Glutamatergic neuron (in vitro differentiated cells): ENCODE results near the gene FAM222B. TPM values are rescaled to one million over a fixed set of nuclear protein-coding genes. Genes with fewer than 3 reads are reported as not detected.
"Not testable (repeated sequence)": the region's sequence is repeated elsewhere in the genome, so short reads cannot be mapped to it uniquely, and the experiment has no call there.

ENCODE experiments used
- DNase-seq: peaks from one replicate; pipeline ENCODE4 v3.0.0; 2022
- H3K27ac Mint-ChIP-seq: one replicate; pipeline ENCODE4 v1.8.0; 2020; ENCODE audit warnings: mild to moderate bottlenecking, mixed read lengths, inconsistent platforms; ENCODE audit not compliant: unreplicated experiment
- H3K27me3 Mint-ChIP-seq: one replicate; pipeline ENCODE4 v1.8.0; 2020; ENCODE audit warnings: mild to moderate bottlenecking, moderate library complexity, mixed read lengths, inconsistent platforms; ENCODE audit not compliant: unreplicated experiment
- H3K36me3 Mint-ChIP-seq: one replicate; pipeline ENCODE4 v1.8.0; 2020; ENCODE audit warnings: mild to moderate bottlenecking, mixed read lengths, inconsistent platforms; ENCODE audit not compliant: unreplicated experiment
- H3K4me1 Mint-ChIP-seq: one replicate; pipeline ENCODE4 v1.8.0; 2020; ENCODE audit warnings: mild to moderate bottlenecking, low read depth, mixed read lengths, inconsistent platforms; ENCODE audit not compliant: unreplicated experiment
- H3K4me3 Mint-ChIP-seq: one replicate; pipeline ENCODE4 v1.8.0; 2020; ENCODE audit warnings: mild to moderate bottlenecking, mixed read lengths, inconsistent platforms; ENCODE audit not compliant: unreplicated experiment
- H3K9me3 Mint-ChIP-seq: one replicate; pipeline ENCODE4 v1.8.0; 2020; ENCODE audit warnings: mild to moderate bottlenecking, moderate library complexity, mixed read lengths, inconsistent platforms; ENCODE audit not compliant: unreplicated experiment
- total RNA-seq: library from RNA; stranded (reverse); fragmentation: NEBNext Ultra II Directional; extraction: Animal tissue kit (Norgen Biotek cat#: 25700); gene quantifications from one replicate; pipeline ENCODE4 v1.2.1, GENCODE V29; 2021; ENCODE audit not compliant: unreplicated experiment
- TF ChIP-seq, protein P1 (sequence below): fragments of 200-600 bp; sonication (generic); IDR thresholded peaks from one replicate; pipeline ENCODE4 v1.5.0; 2021; ENCODE audit not compliant: partially characterized antibody, unreplicated experiment

The FAM222B gene
- total RNA-seq, 1 donor from 2014 or later, result 44.0 TPM

DNA sequence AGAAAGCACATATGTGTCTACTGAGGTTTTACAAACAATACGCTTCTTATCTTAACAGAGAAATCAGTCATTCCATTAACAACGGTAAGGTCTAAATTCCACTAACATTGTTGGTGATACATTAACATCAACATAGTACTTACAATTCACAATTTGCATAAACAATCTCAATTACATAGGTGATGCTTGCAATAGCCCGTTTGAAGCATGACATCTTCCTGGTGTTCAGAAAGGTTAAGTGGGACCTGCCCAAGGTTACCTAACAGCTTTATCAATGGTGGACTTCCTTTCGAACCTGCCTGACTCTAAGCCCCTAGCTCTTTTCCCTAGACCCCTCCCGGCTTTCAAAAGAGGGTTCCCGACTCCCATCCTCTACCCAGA, 699 bp downstream of the FAM222B start:
- Mint-ChIP-seq H3K4me3 (peak overlapping the region; percentile 95), H3K27ac (peak overlapping the region; percentile 89), H3K9me3 (peaks cover 4% of the 10 kb centered on the region), H3K4me1 (peaks cover 4% of the 10 kb centered on the region), H3K36me3 (no peaks in the 10 kb centered on the region), H3K27me3 (no peaks in the 10 kb centered on the region)
- no peak for DNase-seq
- TF ChIP-seq, protein P1, sequence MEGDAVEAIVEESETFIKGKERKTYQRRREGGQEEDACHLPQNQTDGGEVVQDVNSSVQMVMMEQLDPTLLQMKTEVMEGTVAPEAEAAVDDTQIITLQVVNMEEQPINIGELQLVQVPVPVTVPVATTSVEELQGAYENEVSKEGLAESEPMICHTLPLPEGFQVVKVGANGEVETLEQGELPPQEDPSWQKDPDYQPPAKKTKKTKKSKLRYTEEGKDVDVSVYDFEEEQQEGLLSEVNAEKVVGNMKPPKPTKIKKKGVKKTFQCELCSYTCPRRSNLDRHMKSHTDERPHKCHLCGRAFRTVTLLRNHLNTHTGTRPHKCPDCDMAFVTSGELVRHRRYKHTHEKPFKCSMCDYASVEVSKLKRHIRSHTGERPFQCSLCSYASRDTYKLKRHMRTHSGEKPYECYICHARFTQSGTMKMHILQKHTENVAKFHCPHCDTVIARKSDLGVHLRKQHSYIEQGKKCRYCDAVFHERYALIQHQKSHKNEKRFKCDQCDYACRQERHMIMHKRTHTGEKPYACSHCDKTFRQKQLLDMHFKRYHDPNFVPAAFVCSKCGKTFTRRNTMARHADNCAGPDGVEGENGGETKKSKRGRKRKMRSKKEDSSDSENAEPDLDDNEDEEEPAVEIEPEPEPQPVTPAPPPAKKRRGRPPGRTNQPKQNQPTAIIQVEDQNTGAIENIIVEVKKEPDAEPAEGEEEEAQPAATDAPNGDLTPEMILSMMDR, result no peak

DNA sequence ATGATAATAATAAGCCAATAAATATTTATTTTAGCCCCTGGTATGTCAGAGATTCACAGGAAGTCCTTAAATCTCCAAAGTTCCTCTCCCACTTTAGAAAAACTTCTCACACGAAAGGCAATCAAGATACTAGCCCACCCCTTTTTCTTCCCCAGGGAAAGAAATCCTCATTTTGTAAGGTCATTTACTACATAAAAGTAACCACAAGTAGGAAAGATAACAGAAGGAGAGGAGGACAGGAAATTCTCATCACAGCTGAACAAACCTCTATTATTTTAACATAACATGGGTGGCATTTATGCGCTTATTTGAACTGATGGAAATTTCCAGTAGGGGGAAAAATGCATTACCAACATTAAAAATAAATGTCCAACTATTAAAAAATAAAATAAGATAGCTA, 3.4 kb downstream of the FAM222B start:
- no peak overlapping the region for H3K4me3 Mint-ChIP-seq
- no peak overlapping the region for H3K27ac Mint-ChIP-seq
- no peaks in the 10 kb centered on the region for H3K36me3 Mint-ChIP-seq
- H3K4me1 Mint-ChIP-seq, result peaks cover 4% of the 10 kb centered on the region
- no peaks in the 10 kb centered on the region for H3K27me3 Mint-ChIP-seq
- H3K9me3 Mint-ChIP-seq, result peaks cover 4% of the 10 kb centered on the region
- TF ChIP-seq, protein P1, result no peak
- no peak for DNase-seq

- H3K27ac Mint-ChIP-seq, DNase-seq, H3K4me3 Mint-ChIP-seq, H3K27me3 Mint-ChIP-seq, H3K9me3 Mint-ChIP-seq, H3K4me1 Mint-ChIP-seq, H3K36me3 Mint-ChIP-seq: not testable (repeated sequence)
Measured at GRCh38 chr17:28836541-28836940, 6.0 kb downstream of the FAM222B start.

- H3K4me3 Mint-ChIP-seq, result no peak overlapping the region
- TF ChIP-seq, protein P1, result no peak
- DNase-seq, result no peak
- H3K27me3 Mint-ChIP-seq, result no peaks in the 10 kb centered on the region
- H3K27ac Mint-ChIP-seq, result no peak overlapping the region
- no peaks in the 10 kb centered on the region for H3K36me3 Mint-ChIP-seq
- H3K9me3 Mint-ChIP-seq, result no peaks in the 10 kb centered on the region
- no peaks in the 10 kb centered on the region for H3K4me1 Mint-ChIP-seq
Measured at GRCh38 chr17:28834420-28834819, 8.2 kb downstream of the FAM222B start.

GRCh38 chr17:28828294-28829040, 14.1 kb downstream of the FAM222B start:
- TF ChIP-seq, protein P1, result no peak
- Mint-ChIP-seq H3K36me3 (no peaks in the 10 kb centered on the region), H3K4me3 (no peak overlapping the region), H3K4me1 (no peaks in the 10 kb centered on the region), H3K27me3 (no peaks in the 10 kb centered on the region), H3K9me3 (peaks cover 2% of the 10 kb centered on the region), H3K27ac (no peak overlapping the region)
- DNase-seq, result no peak
